ENCODE data around the gene TGFB1. TPM values are rescaled to one million over a fixed set of nuclear protein-coding genes. Genes with fewer than 3 reads are reported as not detected.

Gene TGFB1
- total RNA-seq, 1 experiment from 2014 or later = 54.6 TPM

- Histone ChIP-seq H3K9ac (ENCODE audit: low read length) (no peak overlapping the region), H3K4me2 (ENCODE audit: low read length) (no peak overlapping the region), H3K9me3 (ENCODE audit: control insufficient read depth in 1 of 2, insufficient read depth in 1 of 2, low read depth in 1 of 2, low read length in 2 of 2) (no peaks in the 10 kb centered on the region), H4K20me1 (ENCODE audit: insufficient read depth) (no peaks in the 10 kb centered on the region), H3K4me3 (replicated peaks in 1 of 2; ENCODE audit: low read depth in 1 of 2, low read length in 2 of 2) (no peak overlapping the region), H3K36me3 (ENCODE audit: control insufficient read depth in 1 of 2, insufficient read depth in 2 of 2, low read length in 2 of 2) (no peaks in the 10 kb centered on the region), H2AFZ (ENCODE audit: low read depth, low read length, poor library complexity, severe bottlenecking) (no peak overlapping the region), H3K27ac (ENCODE audit: low read depth, low read length) (no peak overlapping the region), H3K79me2 (ENCODE audit: insufficient read depth, low read length) (peaks cover 6% of the 10 kb centered on the region; the same call in 1 of the 2 replicates), H3K4me1 (ENCODE audit: control insufficient read depth in 1 of 2, insufficient read depth in 2 of 2, low read length in 2 of 2) (peaks cover 5 to 32% of the 10 kb centered on the region in 2 experiments; a peak in 3 of 4 replicates), H3K27me3 (ENCODE audit: insufficient read depth, low read length) (no peaks in the 10 kb centered on the region), H3K9me2 (ENCODE audit: insufficient read depth) (no peaks in the 10 kb centered on the region)
- no peak for ATAC-seq
- ChIA-PET POLR2A (no interaction called here), CTCF (no interaction called here), RAD21 (ENCODE audit: low non-redundant PET in 1 of 2, low total read pairs in 2 of 2, uncharacterized antibody in 2 of 2, unreplicated experiment in 2 of 2) (no interaction called here)
- DNase-seq (ENCODE audit: low read depth, low spot score) = no peak
- intact Hi-C loops (cut with micrococcal nuclease) = no loop called here
- no peak for TF ChIP-seq CTCF (IDR thresholded peaks at IDR 0.05 in 2 of 3, conservative IDR thresholded peaks at IDR 0.05 in 1 of 3; ENCODE audit: borderline replicate concordance in 1 of 3, insufficient read depth in 1 of 3, low read depth in 2 of 3, low read length in 2 of 3)
- no peak for TF ChIP-seq ATF3 (IDR thresholded peaks at IDR 0.05)
- no peak for TF ChIP-seq ZNF274 (IDR thresholded peaks at IDR 0.05; ENCODE audit: low read depth, low read length)
- no peak for TF ChIP-seq CEBPB (IDR thresholded peaks at IDR 0.05; ENCODE audit: low read depth)
- no peak for TF ChIP-seq REST (IDR thresholded peaks at IDR 0.05; ENCODE audit: low read depth)
- TF ChIP-seq RAD21 (IDR thresholded peaks at IDR 0.05; ENCODE audit: low read depth) = no peak
- TF ChIP-seq SRF (IDR thresholded peaks at IDR 0.05; ENCODE audit: low read depth) = no peak
- no peak for TF ChIP-seq ZBTB33 (IDR thresholded peaks at IDR 0.05; ENCODE audit: extremely low read depth, insufficient replicate concordance, low read length)
- TF ChIP-seq SIN3A (IDR thresholded peaks at IDR 0.05; ENCODE audit: low read depth) = no peak
- no peak for TF ChIP-seq JUND (IDR thresholded peaks at IDR 0.05)
- no TSS peak for BruUV-seq (replicated peaks)
Measured at GRCh38 chr19:41369769-41370168, 16.0 kb upstream of the TGFB1 start.
